ENCODE data around the gene SHB. TPM values are rescaled to one million over a fixed set of nuclear protein-coding genes. Genes with fewer than 3 reads are reported as not detected.

The SHB gene, protein sequence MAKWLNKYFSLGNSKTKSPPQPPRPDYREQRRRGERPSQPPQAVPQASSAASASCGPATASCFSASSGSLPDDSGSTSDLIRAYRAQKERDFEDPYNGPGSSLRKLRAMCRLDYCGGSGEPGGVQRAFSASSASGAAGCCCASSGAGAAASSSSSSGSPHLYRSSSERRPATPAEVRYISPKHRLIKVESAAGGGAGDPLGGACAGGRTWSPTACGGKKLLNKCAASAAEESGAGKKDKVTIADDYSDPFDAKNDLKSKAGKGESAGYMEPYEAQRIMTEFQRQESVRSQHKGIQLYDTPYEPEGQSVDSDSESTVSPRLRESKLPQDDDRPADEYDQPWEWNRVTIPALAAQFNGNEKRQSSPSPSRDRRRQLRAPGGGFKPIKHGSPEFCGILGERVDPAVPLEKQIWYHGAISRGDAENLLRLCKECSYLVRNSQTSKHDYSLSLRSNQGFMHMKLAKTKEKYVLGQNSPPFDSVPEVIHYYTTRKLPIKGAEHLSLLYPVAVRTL
- total RNA-seq = 10 to 100 TPM; 12.0 to 43.1 (median 21.9) TPM
- long read RNA-seq, partial matches to known transcripts = 0 of 2 reads
- long read RNA-seq, other reads (novel, unspliced or antisense) = 2 of 2 reads

- Histone ChIP-seq H3K27ac (peak within 1 kb of the TSS; percentile 84 to 98 (median 93)), H3K9me3 (no peaks in the 10 kb centered on the region), H3K4me1 (peaks cover 0 to 26% (median 6%) of the 10 kb centered on the region in 4 donors), H3K4me3 (peak within 1 kb of the TSS; percentile 99), H3K36me3 (no peaks in the 10 kb centered on the region), H3K27me3 (no peaks in the 10 kb centered on the region)
- DNase-seq (peak; percentile 88 to 90 (median 90)), ATAC-seq (peak; percentile 55 to 78 (median 72))
- intact Hi-C loops (cut with DNase I) = loop anchor here (10.0 kb wide), 2 partner anchors 54 to 154 kb away; no protein-coding TSS in a partner anchor
- TF ChIP-seq, protein P1, sequence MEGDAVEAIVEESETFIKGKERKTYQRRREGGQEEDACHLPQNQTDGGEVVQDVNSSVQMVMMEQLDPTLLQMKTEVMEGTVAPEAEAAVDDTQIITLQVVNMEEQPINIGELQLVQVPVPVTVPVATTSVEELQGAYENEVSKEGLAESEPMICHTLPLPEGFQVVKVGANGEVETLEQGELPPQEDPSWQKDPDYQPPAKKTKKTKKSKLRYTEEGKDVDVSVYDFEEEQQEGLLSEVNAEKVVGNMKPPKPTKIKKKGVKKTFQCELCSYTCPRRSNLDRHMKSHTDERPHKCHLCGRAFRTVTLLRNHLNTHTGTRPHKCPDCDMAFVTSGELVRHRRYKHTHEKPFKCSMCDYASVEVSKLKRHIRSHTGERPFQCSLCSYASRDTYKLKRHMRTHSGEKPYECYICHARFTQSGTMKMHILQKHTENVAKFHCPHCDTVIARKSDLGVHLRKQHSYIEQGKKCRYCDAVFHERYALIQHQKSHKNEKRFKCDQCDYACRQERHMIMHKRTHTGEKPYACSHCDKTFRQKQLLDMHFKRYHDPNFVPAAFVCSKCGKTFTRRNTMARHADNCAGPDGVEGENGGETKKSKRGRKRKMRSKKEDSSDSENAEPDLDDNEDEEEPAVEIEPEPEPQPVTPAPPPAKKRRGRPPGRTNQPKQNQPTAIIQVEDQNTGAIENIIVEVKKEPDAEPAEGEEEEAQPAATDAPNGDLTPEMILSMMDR (IDR thresholded peaks at IDR 0.05) = peak; percentile 24 to 46 (median 38)
- TF ChIP-seq POLR2A (IDR thresholded peaks at IDR 0.05) = peak; percentile 98
- 1% methylated on average over 25 of the region's 134 CpGs for WGBS (ENCODE audit: insufficient coverage, low coverage, low lambda C conversion rate, missing lambda C conversion rate)
Measured at GRCh38 chr9:38068701-38069628, at the start of gene SHB. Gene SHB, minus strand, starts transcription at chr9:38069227. Its CDS starts 582 bp downstream, at chr9:38068645.

- WGBS (ENCODE audit: insufficient coverage, low coverage, low lambda C conversion rate, missing lambda C conversion rate) = 68% methylated on average over 2 of the region's 5 CpGs
- no peak overlapping the region for H3K27ac ChIP-seq
- TF ChIP-seq, protein P1 (IDR thresholded peaks at IDR 0.05) = no peak
- no peak for TF ChIP-seq POLR2A (IDR thresholded peaks at IDR 0.05)
- no peaks in the 10 kb centered on the region for H3K9me3 ChIP-seq
- no peak overlapping the region for H3K4me3 ChIP-seq
- no peaks in the 10 kb centered on the region for H3K27me3 ChIP-seq
- intact Hi-C loops (cut with DNase I) = no loop called here
- DNase-seq (peak in 1 of 3 donors; percentile 19), ATAC-seq (peak in 1 of 4 donors; percentile 38)
- no peaks in the 10 kb centered on the region for H3K36me3 ChIP-seq
- no peaks in the 10 kb centered on the region for H3K4me1 ChIP-seq
Measured at GRCh38 chr9:38117651-38118050, 48.6 kb upstream of the SHB start.

- H3K4me3 ChIP-seq = no peak overlapping the region
- H3K27ac ChIP-seq = no peak overlapping the region
- no peaks in the 10 kb centered on the region for H3K36me3 ChIP-seq
- intact Hi-C loops (cut with DNase I) = no loop called here
- no peaks in the 10 kb centered on the region for H3K4me1 ChIP-seq
- no peak for DNase-seq
- no peak for ATAC-seq
- H3K9me3 ChIP-seq = no peaks in the 10 kb centered on the region
- H3K27me3 ChIP-seq = no peaks in the 10 kb centered on the region
- TF ChIP-seq, protein P1 (IDR thresholded peaks at IDR 0.05) = no peak
- TF ChIP-seq POLR2A (IDR thresholded peaks at IDR 0.05) = no peak
Measured at GRCh38 chr9:38114905-38115304, 45.9 kb upstream of the SHB start.

- no peaks in the 10 kb centered on the region for H3K4me1 ChIP-seq
- H3K27me3 ChIP-seq = no peaks in the 10 kb centered on the region
- no peak for ATAC-seq
- H3K27ac ChIP-seq = no peak overlapping the region
- WGBS (ENCODE audit: insufficient coverage, low coverage, low lambda C conversion rate, missing lambda C conversion rate) = 86% methylated on average over 1 of the region's 1 CpG
- intact Hi-C loops (cut with DNase I) = no loop called here
- H3K9me3 ChIP-seq = no peaks in the 10 kb centered on the region
- H3K4me3 ChIP-seq = no peak overlapping the region
- no peak for TF ChIP-seq POLR2A (IDR thresholded peaks at IDR 0.05)
- TF ChIP-seq, protein P1 (IDR thresholded peaks at IDR 0.05) = no peak
- H3K36me3 ChIP-seq = no peaks in the 10 kb centered on the region
- no peak for DNase-seq
Measured at GRCh38 chr9:38112456-38112855, 43.4 kb upstream of the SHB start.
